MM.1S (cell line): ENCODE measurements around the gene TMEM238.

Experiments
- DNase-seq: peaks from one replicate; pipeline ENCODE4 v3.0.0-alpha.2; 2015
- H2AFZ ChIP-seq: fragments of 300-600 bp; sonication (generic); 2 replicates; pipeline ENCODE4 v1.6.0; 2016; ENCODE audit warnings: antibody characterized with exemption, low read length
- H3F3A ChIP-seq: fragments of 300-600 bp; sonication (generic); 2 replicates; pipeline ENCODE4 v1.6.1; 2016; ENCODE audit warnings: mild to moderate bottlenecking, antibody characterized with exemption, low read length, moderate library complexity, mixed read lengths; ENCODE audit not compliant: insufficient read depth
- H3K27ac ChIP-seq: fragments of 300-600 bp; sonication (generic); 2 replicates; pipeline ENCODE4 v1.5.1; 2016; ENCODE audit warnings: mild to moderate bottlenecking, low read length
- H3K27me3 ChIP-seq: fragments of 300-600 bp; sonication (generic); replicated peaks from 2 replicates; pipeline ENCODE4 v1.6.0; 2016; ENCODE audit warnings: low read length; ENCODE audit not compliant: insufficient read depth
- H3K36me3 ChIP-seq: fragments of 300-600 bp; sonication (generic); replicated peaks from 2 replicates; pipeline ENCODE4 v1.6.1; 2016; ENCODE audit warnings: mild to moderate bottlenecking, low read length, mixed read lengths; ENCODE audit not compliant: insufficient read depth
- H3K4me1 ChIP-seq: fragments of 300-600 bp; sonication (generic); 2 replicates; pipeline ENCODE4 v1.6.1; 2016; ENCODE audit warnings: low read length, mixed read lengths
- H3K4me2 ChIP-seq: fragments of 300-600 bp; sonication (generic); 2 replicates; pipeline ENCODE4 v1.6.0; 2016; ENCODE audit warnings: low read depth, low read length
- H3K4me3 ChIP-seq: fragments of 300-600 bp; sonication (generic); 2 replicates; pipeline ENCODE4 v1.5.1; 2016; ENCODE audit warnings: low read length, mixed read lengths
- H3K79me2 ChIP-seq: fragments of 300-600 bp; sonication (generic); 2 replicates; pipeline ENCODE4 v1.6.1; 2016; ENCODE audit warnings: mixed run types, low read length, mixed read lengths
- H3K9ac ChIP-seq: fragments of 300-600 bp; sonication (generic); 2 replicates; pipeline ENCODE4 v1.6.1; 2016; ENCODE audit warnings: low read length, mixed read lengths
- H3K9me2 ChIP-seq: fragments of 300-600 bp; sonication (generic); replicated peaks from 2 replicates; pipeline ENCODE4 v1.6.1; 2016; ENCODE audit warnings: mild to moderate bottlenecking, low read length, mixed read lengths; ENCODE audit not compliant: insufficient read depth
- H3K9me3 ChIP-seq: fragments of 300-600 bp; sonication (generic); replicated peaks from 2 replicates; pipeline ENCODE4 v1.6.1; 2016; ENCODE audit warnings: mild to moderate bottlenecking, low read length, mixed read lengths; ENCODE audit not compliant: insufficient read depth
- H4K20me1 ChIP-seq: fragments of 300-600 bp; sonication (generic); 2 replicates; pipeline ENCODE4 v1.6.1; 2016; ENCODE audit warnings: mild to moderate bottlenecking, low read length, moderate library complexity, mixed read lengths; ENCODE audit not compliant: insufficient read depth
- EZH2 ChIP-seq: fragments of 300-600 bp; sonication (generic); optimal IDR thresholded peaks from 2 replicates; pipeline ENCODE3; 2017; ENCODE audit warnings: low read depth, mild to moderate bottlenecking, antibody characterized with exemption, low read length, mixed read lengths
- EZH2phosphoT487 ChIP-seq: fragments of 300-600 bp; sonication (generic); IDR thresholded peaks from 2 replicates; pipeline ENCODE4 v1.6.1; 2018; ENCODE audit warnings: antibody characterized with exemption, low read length
- TF ChIP-seq, protein P1 (sequence below): fragments of 300-600 bp; sonication (generic); IDR thresholded peaks from 2 replicates; pipeline ENCODE4 v1.5.1; 2016; ENCODE audit warnings: antibody characterized with exemption, low read length, mixed read lengths

TMEM238 gene

DNA sequence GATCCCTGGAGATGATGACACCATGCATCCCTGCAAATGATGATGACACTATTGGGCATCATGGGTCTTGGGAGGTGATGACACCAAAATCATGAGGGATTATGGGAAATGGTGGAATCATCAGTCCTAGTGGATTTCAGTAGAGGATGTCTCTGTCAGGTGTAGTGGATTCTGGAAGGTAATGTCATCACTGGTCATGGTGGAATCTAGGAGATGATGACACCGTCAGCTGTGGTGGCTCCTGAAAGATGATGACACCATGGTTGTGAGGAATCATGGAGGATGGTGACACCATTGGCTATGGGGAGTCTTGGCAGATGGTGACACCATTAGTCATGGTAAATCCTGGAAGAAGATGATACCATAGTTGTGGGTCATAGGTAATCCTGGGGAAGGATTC is 47.1 kb upstream of the TMEM238 start:
- Histone ChIP-seq H3K4me2 (no peak overlapping the region), H3K36me3 (no peaks in the 10 kb centered on the region), H3K9me2 (no peaks in the 10 kb centered on the region), H3K27me3 (peaks cover 46% of the 10 kb centered on the region), H2AFZ (no peak overlapping the region), H3K4me3 (no peak overlapping the region), H3K4me1 (no peaks in the 10 kb centered on the region), H3F3A (no peaks in the 10 kb centered on the region), H3K9ac (no peak overlapping the region), H3K9me3 (no peaks in the 10 kb centered on the region), H3K27ac (no peak overlapping the region), H3K79me2 (no peaks in the 10 kb centered on the region), H4K20me1 (no peaks in the 10 kb centered on the region)
- DNase-seq, result no peak
- TF ChIP-seq EZH2phosphoT487 (no peak), EZH2 (no peak)
- TF ChIP-seq, protein P1, sequence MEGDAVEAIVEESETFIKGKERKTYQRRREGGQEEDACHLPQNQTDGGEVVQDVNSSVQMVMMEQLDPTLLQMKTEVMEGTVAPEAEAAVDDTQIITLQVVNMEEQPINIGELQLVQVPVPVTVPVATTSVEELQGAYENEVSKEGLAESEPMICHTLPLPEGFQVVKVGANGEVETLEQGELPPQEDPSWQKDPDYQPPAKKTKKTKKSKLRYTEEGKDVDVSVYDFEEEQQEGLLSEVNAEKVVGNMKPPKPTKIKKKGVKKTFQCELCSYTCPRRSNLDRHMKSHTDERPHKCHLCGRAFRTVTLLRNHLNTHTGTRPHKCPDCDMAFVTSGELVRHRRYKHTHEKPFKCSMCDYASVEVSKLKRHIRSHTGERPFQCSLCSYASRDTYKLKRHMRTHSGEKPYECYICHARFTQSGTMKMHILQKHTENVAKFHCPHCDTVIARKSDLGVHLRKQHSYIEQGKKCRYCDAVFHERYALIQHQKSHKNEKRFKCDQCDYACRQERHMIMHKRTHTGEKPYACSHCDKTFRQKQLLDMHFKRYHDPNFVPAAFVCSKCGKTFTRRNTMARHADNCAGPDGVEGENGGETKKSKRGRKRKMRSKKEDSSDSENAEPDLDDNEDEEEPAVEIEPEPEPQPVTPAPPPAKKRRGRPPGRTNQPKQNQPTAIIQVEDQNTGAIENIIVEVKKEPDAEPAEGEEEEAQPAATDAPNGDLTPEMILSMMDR, result no peak

GRCh38 chr19:55426042-55426441 is 42.0 kb upstream of the TMEM238 start:
- no peaks in the 10 kb centered on the region for H3K4me1 ChIP-seq
- H3K27me3 ChIP-seq, result peaks cover 70% of the 10 kb centered on the region
- H2AFZ ChIP-seq, result no peak overlapping the region
- no peaks in the 10 kb centered on the region for H3K79me2 ChIP-seq
- H3K36me3 ChIP-seq, result no peaks in the 10 kb centered on the region
- no peaks in the 10 kb centered on the region for H3K9me3 ChIP-seq
- H3K4me3 ChIP-seq, result no peak overlapping the region
- TF ChIP-seq EZH2phosphoT487 (no peak), EZH2 (no peak)
- TF ChIP-seq, protein P1, result no peak
- no peaks in the 10 kb centered on the region for H3F3A ChIP-seq
- H3K9me2 ChIP-seq, result no peaks in the 10 kb centered on the region
- H3K4me2 ChIP-seq, result no peak overlapping the region
- H3K27ac ChIP-seq, result no peak overlapping the region
- no peak for DNase-seq
- no peaks in the 10 kb centered on the region for H4K20me1 ChIP-seq
- H3K9ac ChIP-seq, result no peak overlapping the region

- Histone ChIP-seq H3K4me1 (no peaks in the 10 kb centered on the region), H3K27me3 (peaks cover 75% of the 10 kb centered on the region), H3K4me2 (no peak overlapping the region), H3F3A (no peaks in the 10 kb centered on the region), H3K79me2 (no peaks in the 10 kb centered on the region), H3K9ac (no peak overlapping the region), H3K9me2 (no peaks in the 10 kb centered on the region), H4K20me1 (no peaks in the 10 kb centered on the region), H3K27ac (no peak overlapping the region), H3K36me3 (no peaks in the 10 kb centered on the region), H2AFZ (no peak overlapping the region), H3K4me3 (no peak overlapping the region), H3K9me3 (no peaks in the 10 kb centered on the region)
- no peak for DNase-seq
- TF ChIP-seq, protein P1, result no peak
- no peak for TF ChIP-seq EZH2
- TF ChIP-seq EZH2phosphoT487, result no peak
Measured at GRCh38 chr19:55424518-55424917, 40.4 kb upstream of the TMEM238 start.
